CD14-positive monocyte (primary cell): ENCODE results near the gene IGFL1. TPM values are rescaled to one million over a fixed set of nuclear protein-coding genes. Genes with fewer than 3 reads are reported as not detected.

Experiments
- DNase-seq, 3 donors: peaks; one replicate each; pipeline ENCODE4 v3.0.0-alpha.2; 2011 to 2022
- H2AFZ ChIP-seq: 2 replicates; pipeline ENCODE4 v1.6.0; 2012; ENCODE audit warnings: mild to moderate bottlenecking, low read depth, low read length, inconsistent platforms; ENCODE audit not compliant: insufficient read depth, poor library complexity, severe bottlenecking
- H3K27ac ChIP-seq, 2 donors: 1 replicate in 1 of 2; 2 replicates in 1 of 2; pipeline ENCODE4 v1.5.1; 2012 to 2013; ENCODE audit warnings: low read length in 2 of 2, control low read depth in 1 of 2, inconsistent platforms in 1 of 2, low read depth in 1 of 2, mild to moderate bottlenecking in 1 of 2
- H3K27me3 ChIP-seq, 2 donors: one replicate each; pipeline versions ENCODE4 v1.6.0 to v1.6.1; 2011 to 2013; ENCODE audit warnings: low read length in 2 of 2; ENCODE audit not compliant: control insufficient read depth in 2 of 2, insufficient read depth in 2 of 2
- H3K36me3 ChIP-seq, 2 donors: replicated peaks in 1 of 2; 1 replicate in 1 of 2; 2 replicates in 1 of 2; pipeline versions ENCODE4 v1.5.1 to v1.6.1; 2012 to 2013; ENCODE audit warnings: low read length in 2 of 2, control low read depth in 1 of 2, inconsistent platforms in 1 of 2, mild to moderate bottlenecking in 1 of 2; ENCODE audit not compliant: insufficient read depth in 2 of 2, control insufficient read depth in 1 of 2
- H3K4me1 ChIP-seq, 2 donors: 1 replicate in 1 of 2; 2 replicates in 1 of 2; pipeline versions ENCODE4 v1.5.1 to v1.6.1; 2012 to 2013; ENCODE audit warnings: low read length in 2 of 2, control low read depth in 1 of 2, inconsistent platforms in 1 of 2, mild to moderate bottlenecking in 1 of 2, moderate library complexity in 1 of 2; ENCODE audit not compliant: insufficient read depth in 2 of 2, control insufficient read depth in 1 of 2
- H3K4me2 ChIP-seq: replicated peaks from 2 replicates; pipeline ENCODE3; 2012; ENCODE audit warnings: low read length, moderate library complexity, mild to moderate bottlenecking; ENCODE audit not compliant: poor library complexity, severe bottlenecking; ENCODE audit errors: extremely low read depth
- H3K4me3 ChIP-seq, 3 experiments: fragments of 200-600 bp in 1 of 3; sonication (generic) in 1 of 3; replicated peaks in 1 of 3; 1 replicate in 2 of 3; 2 replicates in 1 of 3; pipeline ENCODE4 v1.5.1; 2011 to 2013; ENCODE audit warnings: low read length in 3 of 3, mild to moderate bottlenecking in 3 of 3, control low read depth in 2 of 3, low read depth in 2 of 3, inconsistent platforms in 1 of 3, moderate library complexity in 1 of 3
- H3K79me2 ChIP-seq: 2 replicates; pipeline ENCODE4 v1.6.0; 2012; ENCODE audit warnings: mild to moderate bottlenecking, control low read depth, inconsistent platforms, low read length, moderate library complexity; ENCODE audit not compliant: insufficient read depth
- H3K9ac ChIP-seq: 2 replicates; pipeline ENCODE4 v1.6.0; 2017; ENCODE audit warnings: low read length, mild to moderate bottlenecking; ENCODE audit not compliant: insufficient read depth, poor library complexity, severe bottlenecking
- H3K9me3 ChIP-seq, 2 donors: replicated peaks in 1 of 2; 1 replicate in 1 of 2; 2 replicates in 1 of 2; pipeline versions ENCODE4 v1.5.1 to v1.6.1; 2012 to 2013; ENCODE audit warnings: low read length in 2 of 2, control low read depth in 1 of 2; ENCODE audit not compliant: control insufficient read depth in 1 of 2, insufficient read depth in 1 of 2
- H4K20me1 ChIP-seq: 2 replicates; pipeline ENCODE4 v1.6.0; 2012; ENCODE audit warnings: mild to moderate bottlenecking, low read length, control low read depth, moderate library complexity; ENCODE audit not compliant: insufficient read depth
- H3K27ac Mint-ChIP-seq, 7 donors: one replicate each; pipeline ENCODE4 v1.8.0; 2020; ENCODE audit warnings: mild to moderate bottlenecking in 7 of 7, mixed read lengths in 7 of 7, moderate library complexity in 6 of 7, inconsistent platforms in 2 of 7
- H3K27me3 Mint-ChIP-seq, 3 donors: one replicate each; pipeline ENCODE4 v1.8.0; 2021 to 2022; ENCODE audit warnings: low read depth in 3 of 3, mild to moderate bottlenecking in 3 of 3, mixed read lengths in 3 of 3, moderate library complexity in 3 of 3, inconsistent platforms in 1 of 3
- H3K36me3 Mint-ChIP-seq, 2 donors: one replicate each; pipeline ENCODE4 v1.8.0; 2020; ENCODE audit warnings: mixed read lengths in 2 of 2, inconsistent platforms in 1 of 2, mild to moderate bottlenecking in 1 of 2
- H3K4me1 Mint-ChIP-seq: one replicate; pipeline ENCODE4 v1.8.0; 2020; ENCODE audit warnings: mild to moderate bottlenecking, mixed read lengths
- H3K4me3 Mint-ChIP-seq, 2 donors: one replicate each; pipeline ENCODE4 v1.8.0; 2020; ENCODE audit warnings: mild to moderate bottlenecking in 2 of 2, mixed read lengths in 2 of 2, moderate library complexity in 1 of 2
- H3K9me3 Mint-ChIP-seq, 7 donors: one replicate each; pipeline ENCODE4 v1.8.0; 2020 to 2022; ENCODE audit warnings: mixed read lengths in 7 of 7, mild to moderate bottlenecking in 6 of 7, moderate library complexity in 6 of 7, inconsistent platforms in 2 of 7
- WGBS: methylation state at CpG from one replicate; pipeline ENCODE4 v1.1.5; 2013; ENCODE audit warnings: missing lambda C conversion rate; ENCODE audit not compliant: insufficient coverage; 5-methylcytosine and 5-hydroxymethylcytosine counted together
- intact Hi-C, 2 donors: fragments of 100-400 bp; cut with micrococcal nuclease; formaldehyde crosslinking; loops; one replicate each; pipeline versions ENCODE4 v1.15.0 to v1.15.1; 2023
- polyA plus RNA-seq, 3 donors: library from polyadenylated mRNA; depleted of rRNA in 1 of 3; unstranded in 2 of 3; stranded (reverse) in 1 of 3; fragments of 300-500 nt in 2 of 3; fragments of >200 nt in 1 of 3; fragmentation: Illumina TruSeq in 2 of 3; gene quantifications; 1 replicate in 2 of 3; 2 replicates in 1 of 3; pipeline ENCODE4 v1.2.3, GENCODE V29; 2012 to 2021
- TF ChIP-seq, protein P1 (sequence below): fragments of 200-600 bp; IDR thresholded peaks from one replicate; pipeline ENCODE4 v1.8.0; 2022; ENCODE audit warnings: antibody characterized with exemption, mild to moderate bottlenecking

IGFL1 gene
- polyA plus RNA-seq, 3 donors = not detected

DNA sequence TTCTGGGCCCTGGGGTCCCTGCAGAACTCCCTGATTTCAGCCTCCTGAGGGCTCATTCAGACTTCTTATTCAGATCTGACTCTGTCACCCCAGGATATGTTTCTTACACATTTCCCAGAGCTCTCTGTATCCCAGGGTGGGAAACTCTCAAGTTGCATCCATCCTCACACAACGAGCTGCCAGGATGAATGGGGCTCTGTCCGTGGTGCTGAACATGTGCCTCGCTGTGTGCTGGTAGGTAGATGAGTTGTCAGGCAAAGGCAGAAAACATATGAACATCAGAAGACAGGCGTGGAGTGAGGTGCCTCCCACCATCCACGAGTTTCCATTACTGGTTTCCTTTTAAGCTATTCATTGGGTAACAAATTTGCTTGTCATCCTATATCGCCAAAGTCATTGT, 11.4 kb upstream of the IGFL1 start:
- Mint-ChIP-seq H3K4me1 (no peaks in the 10 kb centered on the region), H3K9me3 (peaks cover 0 to 2% (median 0%) of the 10 kb centered on the region in 7 donors), H3K27me3 (peaks cover 9 to 11% (median 11%) of the 10 kb centered on the region in 3 donors), H3K4me3 (no peak overlapping the region), H3K27ac (no peak overlapping the region), H3K36me3 (no peaks in the 10 kb centered on the region)
- WGBS = no CpG with 5 or more reads among the region's 6 CpGs
- Histone ChIP-seq H3K4me2 (no peak overlapping the region), H3K9me3 (no peaks in the 10 kb centered on the region), H3K36me3 (no peaks in the 10 kb centered on the region), H4K20me1 (no peaks in the 10 kb centered on the region), H3K4me1 (no peaks in the 10 kb centered on the region), H2AFZ (no peak overlapping the region), H3K27me3 (peaks cover 0 to 5% of the 10 kb centered on the region in 2 donors), H3K4me3 (no peak overlapping the region), H3K79me2 (no peaks in the 10 kb centered on the region), H3K27ac (no peak overlapping the region), H3K9ac (no peak overlapping the region)
- intact Hi-C loops = no loop called here
- TF ChIP-seq, protein P1, sequence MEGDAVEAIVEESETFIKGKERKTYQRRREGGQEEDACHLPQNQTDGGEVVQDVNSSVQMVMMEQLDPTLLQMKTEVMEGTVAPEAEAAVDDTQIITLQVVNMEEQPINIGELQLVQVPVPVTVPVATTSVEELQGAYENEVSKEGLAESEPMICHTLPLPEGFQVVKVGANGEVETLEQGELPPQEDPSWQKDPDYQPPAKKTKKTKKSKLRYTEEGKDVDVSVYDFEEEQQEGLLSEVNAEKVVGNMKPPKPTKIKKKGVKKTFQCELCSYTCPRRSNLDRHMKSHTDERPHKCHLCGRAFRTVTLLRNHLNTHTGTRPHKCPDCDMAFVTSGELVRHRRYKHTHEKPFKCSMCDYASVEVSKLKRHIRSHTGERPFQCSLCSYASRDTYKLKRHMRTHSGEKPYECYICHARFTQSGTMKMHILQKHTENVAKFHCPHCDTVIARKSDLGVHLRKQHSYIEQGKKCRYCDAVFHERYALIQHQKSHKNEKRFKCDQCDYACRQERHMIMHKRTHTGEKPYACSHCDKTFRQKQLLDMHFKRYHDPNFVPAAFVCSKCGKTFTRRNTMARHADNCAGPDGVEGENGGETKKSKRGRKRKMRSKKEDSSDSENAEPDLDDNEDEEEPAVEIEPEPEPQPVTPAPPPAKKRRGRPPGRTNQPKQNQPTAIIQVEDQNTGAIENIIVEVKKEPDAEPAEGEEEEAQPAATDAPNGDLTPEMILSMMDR = no peak
- no peak for DNase-seq

DNA sequence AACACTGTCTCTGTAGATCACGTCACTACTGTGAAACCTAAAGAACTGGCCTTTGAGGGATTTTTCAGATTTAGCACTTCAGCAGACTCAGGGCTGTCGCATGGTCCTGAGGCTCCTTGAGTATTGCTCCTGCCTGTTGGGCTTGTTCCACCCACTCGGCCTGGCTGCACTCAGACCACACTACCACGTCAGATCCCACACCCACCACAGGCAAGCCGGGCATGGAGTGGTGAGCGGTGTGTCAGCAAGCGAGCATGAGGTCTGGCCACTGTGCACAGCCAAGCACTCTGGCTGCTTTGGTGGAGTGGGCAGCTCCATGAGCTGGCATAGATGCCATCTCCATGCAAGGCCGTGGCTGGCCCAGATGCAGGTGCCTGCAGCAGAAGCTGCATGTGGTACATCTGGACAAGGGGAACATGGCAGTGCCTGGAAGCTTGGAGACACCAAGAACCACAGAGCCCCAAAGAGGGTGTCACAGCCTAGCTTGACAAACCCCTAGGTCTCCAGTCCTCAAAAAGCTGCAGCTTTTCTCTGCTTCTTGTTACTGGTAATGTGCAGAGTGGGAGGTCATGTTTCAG, 9.4 kb upstream of the IGFL1 start:
- Histone ChIP-seq H4K20me1 (no peaks in the 10 kb centered on the region), H2AFZ (no peak overlapping the region), H3K36me3 (no peaks in the 10 kb centered on the region), H3K79me2 (no peaks in the 10 kb centered on the region), H3K4me2 (no peak overlapping the region), H3K4me3 (no peak overlapping the region), H3K4me1 (no peaks in the 10 kb centered on the region), H3K27ac (no peak overlapping the region), H3K27me3 (no peaks in the 10 kb centered on the region), H3K9ac (no peak overlapping the region), H3K9me3 (no peaks in the 10 kb centered on the region)
- Mint-ChIP-seq H3K27me3 (peaks cover 2 to 15% (median 9%) of the 10 kb centered on the region in 3 donors), H3K9me3 (peaks cover 0 to 2% (median 0%) of the 10 kb centered on the region in 7 donors), H3K4me3 (no peak overlapping the region), H3K4me1 (no peaks in the 10 kb centered on the region), H3K27ac (peak overlapping the region in 1 of 7 donors; percentile 67), H3K36me3 (no peaks in the 10 kb centered on the region)
- intact Hi-C loops = no loop called here
- no peak for DNase-seq
- 81% methylated on average over 5 of the region's 8 CpGs for WGBS
- TF ChIP-seq, protein P1 = no peak
